Small intestine (tissue), 7 donors: ENCODE measurements around the gene PIP5K1B. TPM values are rescaled to one million over a fixed set of nuclear protein-coding genes. Genes with fewer than 3 reads are reported as not detected.

ENCODE experiments used
- DNase-seq, 2 donors: peaks; one replicate each; pipeline versions ENCODE4 v3.0.0 to v3.0.0-alpha.2; 2013
- FAIRE-seq: peaks from 2 replicates; lab custom pipeline; 2012; peaks lifted over from hg19 to GRCh38; lab: Jason Lieb, UNC
- H3K27ac ChIP-seq, 3 donors: one replicate each; pipeline ENCODE4 v1.5.1; 2013; ENCODE audit warnings: low read length in 2 of 3, mild to moderate bottlenecking in 2 of 3, control low read depth in 1 of 3, inconsistent platforms in 1 of 3, low read depth in 1 of 3, moderate library complexity in 1 of 3
- H3K27me3 ChIP-seq, 3 donors: one replicate each; pipeline ENCODE4 v1.6.1; 2013; ENCODE audit warnings: low read length in 3 of 3, inconsistent platforms in 1 of 3; ENCODE audit not compliant: control insufficient read depth in 3 of 3, insufficient read depth in 3 of 3
- H3K36me3 ChIP-seq, 3 donors: one replicate each; pipeline ENCODE4 v1.6.1; 2013; ENCODE audit warnings: low read length in 3 of 3, inconsistent platforms in 1 of 3, low read depth in 1 of 3, mild to moderate bottlenecking in 1 of 3, moderate library complexity in 1 of 3; ENCODE audit not compliant: control insufficient read depth in 3 of 3, insufficient read depth in 2 of 3
- H3K4me1 ChIP-seq, 3 donors: one replicate each; pipeline ENCODE4 v1.6.1; 2013; ENCODE audit warnings: low read length in 2 of 3, inconsistent platforms in 1 of 3, low read depth in 1 of 3, mild to moderate bottlenecking in 1 of 3, moderate library complexity in 1 of 3; ENCODE audit not compliant: control insufficient read depth in 3 of 3, insufficient read depth in 2 of 3
- H3K4me3 ChIP-seq, 3 donors: one replicate each; pipeline ENCODE4 v1.5.1; 2013; ENCODE audit warnings: low read length in 3 of 3, control low read depth in 1 of 3, inconsistent platforms in 1 of 3, low read depth in 1 of 3, mild to moderate bottlenecking in 1 of 3, moderate library complexity in 1 of 3
- H3K9me3 ChIP-seq, 2 donors: one replicate each; pipeline ENCODE4 v1.6.1; 2013; ENCODE audit warnings: low read depth in 1 of 2, low read length in 1 of 2; ENCODE audit not compliant: control insufficient read depth in 2 of 2, insufficient read depth in 1 of 2
- WGBS, 3 donors: extraction: QIAGEN DNeasy Blood & Tissue Kit; methylation state at CpG; one replicate each; pipeline ENCODE4 v1.1.7; 2013; 5-methylcytosine and 5-hydroxymethylcytosine counted together
- polyA plus RNA-seq, 4 donors: library from polyadenylated mRNA; stranded (reverse) in 3 of 4; unstranded in 1 of 4; fragments of 200-250 nt in 3 of 4; fragments of 120-200 nt in 1 of 4; gene quantifications; one replicate each; pipeline versions ENCODE4 v1.2.1 to v1.2.3, GENCODE V29; 2013
- donor health status: healthy with polysubstance abuse.
- donor health status: control.
- donor health status: control.
- donor health status: Bipolar disorder and iron deficiency.
- donor health status: healthy.

PIP5K1B gene
- polyA plus RNA-seq, 4 donors, result 28.8 to 58.0 (median 49.7) TPM

DNA sequence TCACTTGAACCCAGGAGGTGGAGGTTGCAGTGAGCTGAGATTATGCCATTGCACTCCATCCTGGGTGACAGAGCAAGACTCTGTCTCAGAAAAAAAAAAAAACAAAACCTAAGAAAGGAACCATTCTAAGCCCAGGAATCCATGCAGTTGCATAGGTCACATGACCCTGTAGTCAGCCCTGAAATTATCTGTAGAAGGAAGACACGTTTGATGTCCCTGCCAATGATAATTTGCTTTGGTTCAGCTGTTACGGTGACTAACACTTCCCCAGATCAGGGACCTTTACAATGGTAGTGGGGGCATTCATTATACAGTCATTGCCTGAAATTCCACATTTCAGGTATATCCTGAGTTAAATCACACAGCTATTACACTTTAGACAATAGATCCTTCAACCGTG lies 258.4 kb downstream of the PIP5K1B start:
- DNase-seq, result peak in 1 of 2 donors; percentile 24
- Histone ChIP-seq H3K4me3 (no peak overlapping the region), H3K27me3 (no peaks in the 10 kb centered on the region), H3K27ac (peak overlapping the region; percentile 66 to 81 (median 71)), H3K9me3 (no peaks in the 10 kb centered on the region), H3K4me1 (peaks cover 2 to 14% (median 13%) of the 10 kb centered on the region in 3 donors), H3K36me3 (peaks cover 0 to 4% (median 2%) of the 10 kb centered on the region in 3 donors)
- FAIRE-seq, result no peak
- 25 to 62% (median 36%) methylated on average over 3 of the region's 3 CpGs for WGBS, 3 donors

DNA sequence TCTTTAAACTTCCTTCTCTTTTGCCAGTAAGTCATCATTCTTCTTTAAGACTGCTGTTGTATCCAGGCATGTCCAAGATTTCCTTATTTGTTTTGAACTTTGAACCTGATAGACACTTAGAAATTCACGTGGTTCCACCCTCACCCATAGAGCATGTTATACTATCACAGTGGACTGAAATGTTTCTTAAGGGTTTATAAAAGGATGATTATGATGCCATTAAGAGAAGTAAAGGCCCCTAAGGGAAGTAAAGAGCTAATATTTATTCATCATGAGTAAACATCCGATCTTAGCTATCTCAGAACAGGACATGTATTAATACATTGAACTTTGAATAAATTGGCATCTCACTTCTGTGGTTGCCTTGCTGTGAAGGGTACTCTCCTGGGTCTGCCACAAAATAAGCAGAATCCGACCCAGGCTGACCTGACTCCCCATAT lies 259.1 kb downstream of the PIP5K1B start:
- Histone ChIP-seq H3K36me3 (peaks cover 0 to 4% (median 2%) of the 10 kb centered on the region in 3 donors), H3K4me3 (no peak overlapping the region), H3K9me3 (no peaks in the 10 kb centered on the region), H3K4me1 (peaks cover 2 to 14% (median 13%) of the 10 kb centered on the region in 3 donors), H3K27ac (peak overlapping the region; percentile 66 to 85 (median 71)), H3K27me3 (no peaks in the 10 kb centered on the region)
- 19 to 46% (median 38%) methylated on average over 3 of the region's 3 CpGs for WGBS, 3 donors
- FAIRE-seq, result peak; percentile 87
- peak; percentile 81 to 94 for DNase-seq

DNA sequence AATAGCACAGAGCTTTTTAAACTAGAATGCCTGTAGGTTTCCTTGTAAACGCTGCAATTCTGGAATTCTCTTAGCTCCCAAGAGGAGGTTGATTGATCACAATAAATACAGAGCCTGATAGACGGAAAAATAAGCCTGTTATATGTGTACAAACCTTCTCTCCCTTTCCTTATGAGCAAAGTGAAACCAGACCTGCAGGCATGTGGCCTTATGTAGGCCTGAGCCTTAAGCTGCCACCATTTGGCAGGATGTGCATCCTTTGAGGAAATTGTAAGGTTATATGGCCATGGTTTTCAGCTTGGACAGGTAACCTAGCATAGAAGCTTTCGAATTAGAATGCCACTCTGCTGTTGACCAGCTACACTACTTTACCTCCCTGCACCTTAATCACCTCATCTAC lies 259.7 kb downstream of the PIP5K1B start:
- WGBS, 3 donors, result 60 to 62% (median 61%) methylated on average over 3 of the region's 3 CpGs
- H3K27ac ChIP-seq, result peak overlapping the region in 2 of 3 donors; percentile 66 to 85
- DNase-seq (peak; percentile 15 to 21), FAIRE-seq (no peak)
- H3K36me3 ChIP-seq, result peaks cover 0 to 4% (median 2%) of the 10 kb centered on the region in 3 donors
- peaks cover 2 to 14% (median 13%) of the 10 kb centered on the region in 3 donors for H3K4me1 ChIP-seq
- H3K27me3 ChIP-seq, result no peaks in the 10 kb centered on the region
- no peak overlapping the region for H3K4me3 ChIP-seq
- H3K9me3 ChIP-seq, result no peaks in the 10 kb centered on the region

DNA sequence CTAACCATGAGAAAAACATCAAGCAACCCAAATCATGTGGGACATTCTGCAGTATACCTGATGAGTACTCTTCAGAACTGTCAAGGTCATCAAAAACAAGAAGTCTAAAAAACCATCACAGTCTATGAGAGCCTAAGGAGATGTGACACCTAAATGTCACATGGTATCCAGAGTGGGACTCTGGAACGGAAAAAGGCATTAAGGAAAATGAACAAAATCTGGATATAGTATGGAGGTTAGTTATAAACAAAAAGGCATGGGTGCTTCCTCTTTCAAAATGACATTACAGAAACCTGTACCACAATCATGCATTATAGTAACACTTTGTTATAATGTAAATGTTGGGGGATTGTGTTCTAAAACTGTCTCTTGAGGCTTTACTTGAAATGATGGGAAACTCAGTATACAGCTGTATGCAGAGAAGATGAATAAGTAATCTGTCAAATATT lies 261.5 kb downstream of the PIP5K1B start:
- H3K27ac ChIP-seq, result no peak overlapping the region
- H3K36me3 ChIP-seq, result peaks cover 0 to 4% (median 2%) of the 10 kb centered on the region in 3 donors
- 89 to 100% (median 97%) methylated on average over 1 of the region's 1 CpG for WGBS, 3 donors
- H3K9me3 ChIP-seq, result no peaks in the 10 kb centered on the region
- H3K4me1 ChIP-seq, result peaks cover 2 to 14% (median 12%) of the 10 kb centered on the region in 3 donors
- no peaks in the 10 kb centered on the region for H3K27me3 ChIP-seq
- no peak for FAIRE-seq
- DNase-seq, result no peak
- H3K4me3 ChIP-seq, result no peak overlapping the region

DNA sequence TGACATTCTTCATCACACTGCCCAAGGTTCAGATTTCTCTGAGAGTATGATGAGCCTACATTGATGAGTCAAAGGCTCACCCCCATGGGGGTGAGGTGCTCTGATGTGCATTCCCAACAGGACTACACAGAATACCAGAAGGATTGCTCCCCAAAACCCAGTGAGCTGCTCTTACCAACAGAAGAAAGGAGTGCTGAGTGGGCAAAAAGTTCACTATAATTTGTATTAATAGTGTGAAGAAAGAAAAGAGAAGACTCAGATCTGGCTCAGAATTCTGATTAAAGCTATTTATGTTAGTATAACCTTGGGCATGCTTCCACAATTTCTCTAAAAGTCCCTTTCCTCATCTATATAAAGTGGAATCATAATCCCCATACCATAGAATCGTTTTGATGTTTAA lies 262.8 kb downstream of the PIP5K1B start:
- no peak for FAIRE-seq
- no peaks in the 10 kb centered on the region for H3K27me3 ChIP-seq
- 55 to 78% (median 67%) methylated on average over 1 of the region's 1 CpG for WGBS, 3 donors
- H3K4me1 ChIP-seq, result peaks cover 2 to 14% (median 9%) of the 10 kb centered on the region in 3 donors
- no peak for DNase-seq
- no peak overlapping the region for H3K4me3 ChIP-seq
- H3K36me3 ChIP-seq, result peaks cover 0 to 4% (median 0%) of the 10 kb centered on the region in 3 donors
- no peak overlapping the region for H3K27ac ChIP-seq
- H3K9me3 ChIP-seq, result no peaks in the 10 kb centered on the region

DNA sequence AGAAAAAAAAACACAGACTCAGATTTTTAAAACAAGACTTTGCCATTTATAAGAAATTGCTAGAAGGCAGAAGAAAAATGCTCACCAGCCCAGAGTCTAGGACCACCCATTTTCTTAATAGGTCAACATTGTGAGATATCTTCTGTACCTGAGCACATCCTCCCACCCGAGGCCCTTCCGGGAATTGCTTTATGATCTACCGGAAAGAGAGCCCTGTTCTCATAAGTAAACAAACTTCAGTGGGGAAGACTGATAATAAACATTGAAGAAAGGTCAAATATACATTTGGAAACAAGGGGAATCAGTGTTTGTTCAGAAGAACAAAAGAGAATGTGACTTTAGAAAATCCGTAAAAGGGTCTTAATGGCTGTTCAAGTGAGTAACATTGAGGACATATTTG lies 264.5 kb downstream of the PIP5K1B start:
- no peaks in the 10 kb centered on the region for H3K9me3 ChIP-seq
- H3K4me1 ChIP-seq, result peaks cover 0 to 6% (median 4%) of the 10 kb centered on the region in 3 donors
- DNase-seq (peak; percentile 19 to 47), FAIRE-seq (no peak)
- peaks cover 0 to 4% (median 0%) of the 10 kb centered on the region in 3 donors for H3K36me3 ChIP-seq
- H3K27ac ChIP-seq, result peak overlapping the region in 2 of 3 donors; percentile 27 to 69
- no peak overlapping the region for H3K4me3 ChIP-seq
- no peaks in the 10 kb centered on the region for H3K27me3 ChIP-seq
- 22 to 38% (median 37%) methylated on average over 4 of the region's 4 CpGs for WGBS, 3 donors

DNA sequence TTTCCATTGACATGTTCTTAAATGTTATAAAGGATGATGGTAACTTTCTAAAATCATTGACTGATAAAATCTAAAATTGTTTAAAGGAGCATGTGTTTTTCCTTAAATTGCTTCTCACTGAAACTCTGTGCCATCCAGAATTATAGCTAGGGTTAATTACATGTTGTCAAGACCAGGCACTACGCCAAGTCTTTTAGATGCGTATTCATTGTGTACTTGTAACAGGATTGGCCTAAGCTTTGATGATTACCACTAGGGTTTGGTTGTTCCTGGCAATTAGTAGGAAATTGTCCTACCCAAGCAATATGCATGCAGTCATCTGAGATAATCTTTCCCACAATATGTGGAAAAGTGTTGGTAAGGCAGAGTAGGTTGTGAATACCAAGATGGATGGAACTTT lies 265.1 kb downstream of the PIP5K1B start:
- H3K9me3 ChIP-seq, result no peaks in the 10 kb centered on the region
- FAIRE-seq (no peak), DNase-seq (peak; percentile 30 to 89)
- H3K27me3 ChIP-seq, result no peaks in the 10 kb centered on the region
- peaks cover 0 to 2% (median 0%) of the 10 kb centered on the region in 3 donors for H3K4me1 ChIP-seq
- no peak overlapping the region for H3K4me3 ChIP-seq
- no peak overlapping the region for H3K27ac ChIP-seq
- 19 to 51% (median 21%) methylated on average over 2 of the region's 2 CpGs for WGBS, 3 donors
- peaks cover 0 to 7% (median 2%) of the 10 kb centered on the region in 3 donors for H3K36me3 ChIP-seq

DNA sequence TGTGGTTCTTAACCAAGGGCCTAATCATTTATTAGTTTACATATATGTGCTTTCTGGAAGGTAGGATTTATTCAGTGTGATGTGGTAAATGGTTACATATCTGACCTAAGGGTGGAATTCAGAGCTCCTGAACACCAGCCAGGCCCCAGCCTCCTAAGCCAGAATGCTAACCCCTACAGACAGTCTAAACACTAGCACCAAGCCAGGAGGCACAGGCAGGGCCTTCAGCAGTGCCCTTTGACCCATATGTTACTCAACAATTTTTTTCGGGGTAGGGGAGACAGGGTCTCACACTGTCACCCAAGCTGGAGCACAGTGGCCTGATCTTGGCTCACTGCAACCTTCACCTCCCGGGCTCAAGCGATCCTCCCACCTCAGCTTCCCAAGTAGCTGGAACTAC lies 268.6 kb downstream of the PIP5K1B start:
- Histone ChIP-seq H3K36me3 (peaks cover 0 to 7% (median 4%) of the 10 kb centered on the region in 3 donors), H3K27me3 (no peaks in the 10 kb centered on the region), H3K9me3 (no peaks in the 10 kb centered on the region), H3K4me1 (no peaks in the 10 kb centered on the region), H3K27ac (no peak overlapping the region), H3K4me3 (no peak overlapping the region)
- DNase-seq, result no peak
- FAIRE-seq, result no peak
- 88 to 100% (median 90%) methylated on average over 3 of the region's 3 CpGs for WGBS, 3 donors
